Fibroblast of lung (primary cell): ENCODE data around the gene VTCN1. TPM values are rescaled to one million over a fixed set of nuclear protein-coding genes. Genes with fewer than 3 reads are reported as not detected.

Experiments used
- DNase-seq, 2 donors: peaks; one replicate each; pipeline versions ENCODE4 v3.0.0 to v3.0.0-alpha.2; 2010; ENCODE audit warnings: low read depth in 2 of 2
- H2AFZ ChIP-seq: 2 replicates; pipeline ENCODE4 v1.5.1; 2012; ENCODE audit warnings: low read length, control low read depth, inconsistent platforms
- H3K27ac ChIP-seq: 2 replicates; pipeline ENCODE4 v1.5.1; 2011; ENCODE audit warnings: low read length, control low read depth; ENCODE audit not compliant: insufficient read depth
- H3K27me3 ChIP-seq: 2 replicates; pipeline ENCODE4 v1.5.1; 2011; ENCODE audit warnings: mild to moderate bottlenecking, low read length; ENCODE audit not compliant: control insufficient read depth, insufficient read depth
- H3K36me3 ChIP-seq: 2 replicates; pipeline ENCODE4 v1.5.1; 2011; ENCODE audit warnings: low read length; ENCODE audit not compliant: control insufficient read depth, insufficient read depth
- H3K4me1 ChIP-seq: 2 replicates; pipeline ENCODE4 v1.5.1; 2011; ENCODE audit warnings: low read length; ENCODE audit not compliant: control insufficient read depth, insufficient read depth; ENCODE audit errors: extremely low read depth
- H3K4me2 ChIP-seq: 2 replicates; pipeline ENCODE4 v1.5.1; 2011; ENCODE audit warnings: low read length, control low read depth; ENCODE audit not compliant: insufficient read depth; ENCODE audit errors: extremely low read depth
- H3K4me3 ChIP-seq, 4 experiments: fragments of 200-600 bp in 1 of 4; sonication (generic) in 1 of 4; replicated peaks in 1 of 4; 2 replicates each; pipeline ENCODE4 v1.5.1; 2011 to 2016; ENCODE audit warnings: low read length in 4 of 4, low read depth in 3 of 4, mild to moderate bottlenecking in 3 of 4, control low read depth in 2 of 4, inconsistent platforms in 1 of 4, mixed read lengths in 1 of 4; ENCODE audit not compliant: insufficient read depth in 1 of 4; ENCODE audit errors: control extremely low read depth in 1 of 4
- H3K79me2 ChIP-seq: 2 replicates; pipeline ENCODE4 v1.5.1; 2012; ENCODE audit warnings: mild to moderate bottlenecking, low read length, inconsistent platforms; ENCODE audit not compliant: control insufficient read depth, insufficient read depth
- H3K9ac ChIP-seq: 2 replicates; pipeline ENCODE4 v1.5.1; 2011; ENCODE audit warnings: mild to moderate bottlenecking, low read length, control low read depth; ENCODE audit not compliant: insufficient read depth
- H3K9me3 ChIP-seq: 2 replicates; pipeline ENCODE4 v1.5.1; 2012; ENCODE audit warnings: low read depth, low read length; ENCODE audit not compliant: control insufficient read depth, insufficient read depth
- H4K20me1 ChIP-seq: 2 replicates; pipeline ENCODE4 v1.5.1; 2011; ENCODE audit warnings: low read length; ENCODE audit not compliant: control insufficient read depth, insufficient read depth; ENCODE audit errors: extremely low read depth
- CTCF ChIP-seq, 2 donors: IDR thresholded peaks in 1 of 2; conservative IDR thresholded peaks in 1 of 2; 1 replicate in 1 of 2; 2 replicates in 1 of 2; pipeline ENCODE4 v1.5.1; 2011 to 2012; ENCODE audit warnings: low read length in 2 of 2, control low read depth in 1 of 2, inconsistent platforms in 1 of 2, low read depth in 1 of 2, mild to moderate bottlenecking in 1 of 2
- EZH2 ChIP-seq: IDR thresholded peaks from 2 replicates; pipeline ENCODE4 v1.5.1; 2012; ENCODE audit warnings: low read length, control low read depth, mild to moderate bottlenecking; ENCODE audit errors: missing control alignments
- polyA plus RNA-seq, 2 donors: library from polyadenylated mRNA; depleted of rRNA in 1 of 2; stranded (reverse) in 1 of 2; unstranded in 1 of 2; fragments of >200 nt; gene quantifications; 2 replicates each; pipeline ENCODE4 v1.2.1, GENCODE V29; 2011 to 2012; ENCODE audit warnings: missing spikeins in 1 of 2
- total RNA-seq: library from RNA; depleted of rRNA; stranded (reverse); fragments of >200 nt; gene quantifications from 2 replicates; pipeline ENCODE4 v1.2.1, GENCODE V29; 2014

VTCN1 gene
- total and polyA plus RNA-seq, 2 donors (not counting 1 experiment from before 2014, with no cell fraction given): 0.03 TPM; not detected in 1

- Histone ChIP-seq H3K9me3 (no peaks in the 10 kb centered on the region), H3K4me3 (no peak overlapping the region), H3K9ac (no peak overlapping the region), H3K4me2 (no peak overlapping the region), H3K79me2 (no peaks in the 10 kb centered on the region), H4K20me1 (no peaks in the 10 kb centered on the region), H3K27ac (peak overlapping the region; percentile 46), H2AFZ (no peak overlapping the region), H3K4me1 (peaks cover 31% of the 10 kb centered on the region), H3K27me3 (no peaks in the 10 kb centered on the region), H3K36me3 (peaks cover 3% of the 10 kb centered on the region)
- TF ChIP-seq CTCF (conservative IDR thresholded peaks at IDR 0.05 in 1 of 2, IDR thresholded peaks at IDR 0.05 in 1 of 2; ENCODE audit: low read depth in 1 of 2, low read length in 2 of 2): no peak
- no peak for TF ChIP-seq EZH2
- peak; percentile 31 to 65 for DNase-seq
These were observed 113.7 kb downstream of the VTCN1 start for GRCh38 chr1:117096951-117097408.

GRCh38 chr1:117094841-117095604 is 115.7 kb downstream of the VTCN1 start:
- Histone ChIP-seq H4K20me1 (no peaks in the 10 kb centered on the region), H3K4me1 (peaks cover 31% of the 10 kb centered on the region), H3K27ac (peak overlapping the region; percentile 53), H3K9ac (no peak overlapping the region), H3K4me3 (no peak overlapping the region), H2AFZ (no peak overlapping the region), H3K36me3 (peaks cover 3% of the 10 kb centered on the region), H3K27me3 (no peaks in the 10 kb centered on the region), H3K79me2 (no peaks in the 10 kb centered on the region), H3K9me3 (no peaks in the 10 kb centered on the region), H3K4me2 (peak overlapping the region; percentile 56)
- TF ChIP-seq EZH2 (no peak), CTCF (conservative IDR thresholded peaks at IDR 0.05 in 1 of 2, IDR thresholded peaks at IDR 0.05 in 1 of 2; ENCODE audit: low read depth in 1 of 2, low read length in 2 of 2) (no peak)
- DNase-seq: peak; percentile 77 to 93

GRCh38 chr1:117093870-117094621 is 116.7 kb downstream of the VTCN1 start:
- H3K4me1 ChIP-seq: peaks cover 31% of the 10 kb centered on the region

More at GRCh38 chr1:117093870-117094621, 116.7 kb downstream of the VTCN1 start:
- no peaks in the 10 kb centered on the region for H4K20me1 ChIP-seq
- H2AFZ ChIP-seq: no peak overlapping the region
- peak overlapping the region; percentile 49 for H3K4me2 ChIP-seq
- H3K36me3 ChIP-seq: peaks cover 3% of the 10 kb centered on the region
- TF ChIP-seq EZH2: no peak
- peak in 1 of 2 donors; percentile 36 for TF ChIP-seq CTCF (conservative IDR thresholded peaks at IDR 0.05 in 1 of 2, IDR thresholded peaks at IDR 0.05 in 1 of 2; ENCODE audit: low read depth in 1 of 2, low read length in 2 of 2)
- no peak overlapping the region for H3K9ac ChIP-seq
- no peaks in the 10 kb centered on the region for H3K79me2 ChIP-seq
- no peaks in the 10 kb centered on the region for H3K27me3 ChIP-seq
- peak overlapping the region; percentile 71 for H3K27ac ChIP-seq
- no peaks in the 10 kb centered on the region for H3K9me3 ChIP-seq
- DNase-seq: peak; percentile 50 to 95
- no peak overlapping the region for H3K4me3 ChIP-seq
